Activated T-helper 1 cell treated with anti-CD3 and anti-CD28 coated beads, Interleukin-2, amount 50 U/mL, for 16 hours (primary cell): ENCODE results near the gene PDZD2.
"Not testable (repeated sequence)": the region's sequence is repeated elsewhere in the genome, so short reads cannot be mapped to it uniquely, and the experiment has no call there.

ENCODE experiments used
- DNase-seq, 2 donors: peaks; one replicate each; pipeline ENCODE4 v3.0.0-alpha.2; 2020; ENCODE audit warnings: low read depth in 1 of 2, low spot score in 1 of 2

The PDZD2 gene

DNA sequence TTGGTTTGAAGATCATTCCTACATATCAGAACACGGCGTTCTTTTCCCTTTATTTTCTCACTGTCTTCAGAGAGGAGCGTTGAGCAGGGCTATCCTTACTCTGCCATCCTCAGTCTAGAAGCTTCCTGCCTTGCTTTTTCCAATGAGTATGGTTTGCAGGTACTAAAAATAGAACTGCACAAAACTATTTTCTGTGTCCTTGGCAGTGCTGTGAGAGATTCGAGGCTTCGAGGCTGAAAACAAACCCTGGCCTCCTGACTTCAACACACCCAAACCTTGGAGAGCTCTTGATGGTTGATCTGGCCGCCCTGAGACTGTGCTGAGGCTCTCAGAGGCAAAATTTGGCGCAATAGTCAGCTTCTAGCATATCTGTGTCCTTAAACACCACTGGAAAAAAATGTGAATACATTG lies 456.3 kb downstream of the PDZD2 start:
- DNase-seq, result no peak

DNA sequence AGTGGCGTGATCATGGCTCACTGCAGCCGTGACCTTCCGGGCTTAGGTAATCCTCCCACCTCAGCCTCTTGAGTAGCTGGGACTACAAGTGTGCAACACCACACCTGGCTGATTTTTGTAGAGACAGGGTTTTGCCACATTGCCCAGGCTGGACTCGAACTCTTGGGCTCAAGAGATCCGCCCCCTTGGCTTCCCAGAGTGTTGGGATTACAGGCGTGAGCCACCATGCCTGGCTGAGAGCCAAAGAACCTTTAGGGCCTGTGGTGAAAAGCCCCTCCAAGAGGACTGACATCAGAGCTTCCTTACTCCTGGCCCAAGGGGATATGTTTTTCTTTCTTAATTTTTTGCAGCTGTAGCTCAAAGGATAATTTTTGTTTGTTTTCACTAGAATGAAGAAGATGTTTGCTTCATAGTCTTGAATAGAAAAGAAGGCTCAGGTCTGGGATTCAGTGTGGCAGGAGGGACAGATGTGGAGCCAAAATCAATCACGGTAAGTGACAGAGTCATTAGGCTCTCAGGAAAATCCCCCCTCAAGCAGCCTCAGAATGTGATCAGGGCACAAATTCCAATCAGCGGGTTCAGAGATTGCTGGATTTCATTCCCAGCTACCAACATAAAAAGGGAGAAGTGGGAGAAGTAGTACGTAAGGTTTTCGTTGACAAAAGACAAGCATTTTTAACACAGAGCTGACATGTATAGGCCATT lies 458.1 kb downstream of the PDZD2 start:
- DNase-seq, result no peak

- DNase-seq, result no peak
Observed at GRCh38 chr5:32098291-32098690, 459.4 kb downstream of the PDZD2 start.

- no peak for DNase-seq
Observed at GRCh38 chr5:32098890-32099310, 460.0 kb downstream of the PDZD2 start.

- no peak for DNase-seq
Observed at GRCh38 chr5:32099486-32100035, 460.6 kb downstream of the PDZD2 start.

DNA sequence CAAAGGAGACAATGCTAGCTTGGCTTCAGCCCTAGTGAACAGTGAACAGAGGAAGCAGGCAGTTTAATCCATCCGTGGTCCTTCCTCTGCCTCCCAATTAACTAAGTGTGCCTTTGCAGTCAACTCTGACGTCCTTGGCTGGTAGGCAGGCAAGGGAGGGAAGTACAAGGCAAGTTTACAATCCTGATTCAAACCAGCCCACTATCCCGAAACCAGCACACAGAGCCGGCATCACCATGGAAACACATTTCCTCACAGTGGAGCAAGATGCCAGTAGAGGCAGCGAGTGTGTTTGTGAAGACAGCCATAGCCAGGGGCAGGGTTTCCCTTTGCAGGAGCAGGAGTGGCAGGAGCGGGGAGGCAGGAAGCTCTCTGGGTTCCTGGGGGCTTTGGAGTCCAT lies 461.3 kb downstream of the PDZD2 start:
- no peak for DNase-seq

DNA sequence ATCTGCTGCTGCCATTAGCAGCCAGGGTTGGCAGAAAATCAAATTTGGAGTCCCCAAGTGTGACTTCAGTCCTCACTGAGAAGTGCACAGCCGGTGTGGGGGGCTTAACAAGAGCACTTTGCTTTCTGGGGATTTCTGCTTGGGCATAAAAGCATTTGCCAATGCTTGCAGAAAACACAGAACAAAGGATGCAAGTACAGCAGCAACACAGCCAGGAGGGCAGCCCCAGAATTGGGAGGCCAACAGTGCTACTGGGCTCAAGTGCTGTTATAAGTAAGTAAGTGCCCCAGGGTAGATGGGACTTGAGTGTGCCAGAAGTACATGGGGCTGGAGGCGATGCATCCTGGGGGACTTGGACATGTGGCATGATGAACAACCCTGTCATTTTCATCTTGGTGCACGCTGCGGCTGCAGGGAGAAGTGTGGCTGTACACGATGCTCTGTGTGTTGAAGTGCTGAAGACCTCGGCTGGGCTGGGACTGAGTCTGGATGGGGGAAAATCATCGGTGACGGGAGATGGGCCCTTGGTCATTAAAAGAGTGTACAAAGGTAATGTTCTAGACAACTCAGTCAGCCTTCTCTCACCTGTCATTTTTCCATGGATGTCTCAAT lies 461.9 kb downstream of the PDZD2 start:
- no peak for DNase-seq

GRCh38 chr5:32102254-32102986 lies 463.5 kb downstream of the PDZD2 start:
- no peak for DNase-seq

DNA sequence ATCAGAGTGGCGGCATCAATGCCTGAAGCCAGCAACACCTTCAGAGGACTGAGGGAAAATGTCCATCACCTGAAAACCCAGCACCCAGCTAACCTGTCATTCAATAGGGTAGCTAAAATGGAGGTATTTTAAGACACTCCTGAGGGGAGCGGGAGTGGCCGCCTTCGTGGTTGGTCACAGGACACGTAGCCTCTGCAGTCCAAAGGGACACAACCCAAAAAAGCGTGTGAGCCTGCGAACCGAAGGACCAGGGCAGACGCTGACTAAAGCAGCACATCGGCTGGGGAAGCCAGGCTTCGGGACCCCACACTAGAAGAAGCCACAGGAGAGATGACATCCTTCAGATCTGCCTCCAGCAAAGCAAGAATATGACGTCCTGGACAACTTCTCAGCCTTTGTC lies 464.6 kb downstream of the PDZD2 start:
- DNase-seq, result no peak

DNA sequence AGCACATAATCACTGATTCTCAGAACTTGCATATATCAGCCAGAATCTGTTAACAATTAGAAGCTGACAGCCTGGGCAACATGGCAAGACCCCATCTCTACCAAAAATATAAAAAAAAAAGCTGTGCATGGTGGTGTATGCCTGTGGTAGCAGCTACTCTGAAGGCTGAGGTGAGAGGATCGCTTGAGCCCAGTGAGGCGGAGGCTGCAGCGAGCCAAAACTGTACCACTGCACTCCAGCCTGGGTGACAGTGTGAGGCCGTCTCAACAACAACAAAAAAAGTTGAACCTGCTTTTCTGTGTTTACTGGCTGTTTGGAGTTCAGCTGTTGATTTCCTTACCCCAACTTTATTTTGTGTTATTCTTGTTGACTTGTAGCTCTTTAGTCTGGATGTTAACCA lies 468.4 kb downstream of the PDZD2 start:
- no peak for DNase-seq

- DNase-seq, result no peak
Observed at GRCh38 chr5:32108167-32108566, 469.2 kb downstream of the PDZD2 start.

GRCh38 chr5:32109236-32109635 lies 470.3 kb downstream of the PDZD2 start:
- DNase-seq, result no peak

DNA sequence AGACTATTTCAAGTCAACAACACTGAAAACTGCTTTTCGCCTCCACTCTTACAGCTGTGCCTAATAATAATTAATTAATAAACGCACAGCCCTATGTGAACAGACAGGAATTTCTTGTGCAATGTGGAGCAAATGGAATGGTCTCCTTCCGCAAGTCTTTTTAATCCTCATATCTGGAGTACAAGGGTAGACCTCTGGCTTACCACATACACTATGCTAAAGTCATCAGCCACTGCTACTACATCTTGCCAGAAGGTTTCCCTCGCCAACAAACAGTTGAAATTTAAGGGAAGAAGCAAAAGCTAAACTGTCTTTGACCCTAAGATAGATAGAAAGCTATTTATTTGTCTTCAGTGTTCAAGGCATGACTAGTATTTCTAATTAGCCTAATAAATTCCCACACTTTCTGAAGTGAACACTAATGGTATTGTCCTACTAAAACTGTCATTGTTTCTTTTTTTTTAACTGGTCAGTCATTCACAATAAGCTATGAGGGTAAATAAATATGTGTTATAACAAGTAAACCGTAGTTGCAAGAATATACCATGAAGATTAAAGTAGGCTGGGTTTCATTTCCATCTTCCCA lies 471.3 kb downstream of the PDZD2 start:
- no peak for DNase-seq

GRCh38 chr5:32115985-32116384 lies 477.1 kb downstream of the PDZD2 start:
- DNase-seq, result no peak

GRCh38 chr5:32116574-32117313 lies 477.8 kb downstream of the PDZD2 start:
- DNase-seq, result no peak

GRCh38 chr5:32118922-32119321 lies 480.0 kb downstream of the PDZD2 start:
- DNase-seq, result not testable (repeated sequence)

GRCh38 chr5:32123058-32123805 lies 484.3 kb downstream of the PDZD2 start:
- DNase-seq, result no peak

DNA sequence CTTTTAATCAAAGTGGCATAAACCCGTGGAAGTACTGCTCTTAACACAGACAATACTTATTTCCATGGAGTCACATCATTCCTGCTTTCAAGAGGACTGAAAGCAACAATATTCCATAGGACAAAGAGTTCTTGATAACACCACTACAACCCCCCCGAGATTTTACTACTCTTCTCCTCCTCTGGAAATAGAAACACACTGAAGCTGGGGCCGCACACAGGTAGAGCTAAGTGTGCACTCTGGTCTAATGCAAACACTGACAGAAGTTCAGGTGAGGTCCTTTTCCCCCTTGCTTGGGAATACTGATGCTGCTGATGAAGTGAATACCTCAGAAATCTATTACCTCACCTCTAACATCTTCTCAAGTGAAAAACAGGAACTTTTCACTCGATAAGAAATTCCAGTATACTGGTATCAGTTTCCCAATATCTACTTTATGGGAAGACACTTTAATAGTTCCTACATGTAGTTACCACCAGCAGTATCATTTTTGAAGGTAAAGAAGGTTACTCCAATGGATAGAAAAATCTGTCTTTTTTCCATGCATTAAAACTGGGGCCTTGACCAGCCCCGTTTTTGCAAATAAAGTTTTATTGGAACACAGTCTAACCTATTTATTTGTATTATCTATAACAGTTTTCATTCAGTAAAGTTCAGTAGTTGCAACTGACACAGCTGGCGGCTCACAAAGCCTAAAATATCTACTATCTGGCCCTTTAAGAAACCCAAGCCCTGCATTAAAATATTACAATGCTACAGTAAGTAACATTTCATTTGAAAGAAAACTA lies 485.2 kb downstream of the PDZD2 start:
- DNase-seq, result no peak

- no peak for DNase-seq
Observed at GRCh38 chr5:32126691-32127090, 487.8 kb downstream of the PDZD2 start.
